GM12892 (cell line): Measurements from ENCODE around the gene NME8.

Source experiments
- DNase-seq: peaks from one replicate; pipeline ENCODE4 v3.0.0; 2011; ENCODE audit not compliant: insufficient read length
- FAIRE-seq: peaks from 2 replicates; lab custom pipeline; 2011; peaks lifted over from hg19 to GRCh38; lab: Jason Lieb, UNC
- POLR2A ChIP-seq: IDR thresholded peaks from 2 replicates; pipeline ENCODE4 v1.6.1; 2011; ENCODE audit warnings: low read depth, low read length, control low read depth
- POLR2AphosphoS5 ChIP-seq: IDR thresholded peaks from 2 replicates; pipeline ENCODE4 v1.6.1; 2011; ENCODE audit warnings: low read depth, low read length, control low read depth
- TAF1 ChIP-seq: IDR thresholded peaks from 2 replicates; pipeline ENCODE4 v1.6.1; 2011; ENCODE audit warnings: low read depth, mild to moderate bottlenecking, control low read depth, low read length, borderline replicate concordance

NME8 gene

GRCh38 chr7:37826825-37827224, 21.6 kb upstream of the NME8 start:
- FAIRE-seq (peak; percentile 46), DNase-seq (no peak)
- no peak for TF ChIP-seq POLR2AphosphoS5
- TF ChIP-seq TAF1 = no peak
- no peak for TF ChIP-seq POLR2A

GRCh38 chr7:37831244-37831643, 17.2 kb upstream of the NME8 start:
- DNase-seq = no peak
- TF ChIP-seq TAF1 (no peak), POLR2A (no peak), POLR2AphosphoS5 (no peak)
- no peak for FAIRE-seq

GRCh38 chr7:37832194-37832593, 16.2 kb upstream of the NME8 start:
- no peak for TF ChIP-seq POLR2AphosphoS5
- TF ChIP-seq TAF1 = no peak
- no peak for TF ChIP-seq POLR2A
- peak; percentile 76 for FAIRE-seq
- no peak for DNase-seq

- TF ChIP-seq POLR2A = no peak
- TF ChIP-seq POLR2AphosphoS5 = no peak
- TF ChIP-seq TAF1 = no peak
- FAIRE-seq = peak; percentile 92
- DNase-seq = no peak
These were observed 15.1 kb upstream of the NME8 start for GRCh38 chr7:37833107-37833817.

- TF ChIP-seq TAF1 = no peak
- TF ChIP-seq POLR2A = no peak
- no peak for TF ChIP-seq POLR2AphosphoS5
- FAIRE-seq (no peak), DNase-seq (no peak)
These were observed 14.6 kb upstream of the NME8 start for GRCh38 chr7:37833818-37834146.

GRCh38 chr7:37853468-37853867, 5.1 kb downstream of the NME8 start:
- TF ChIP-seq TAF1 = no peak
- no peak for TF ChIP-seq POLR2A
- TF ChIP-seq POLR2AphosphoS5 = no peak
- DNase-seq = no peak
- peak; percentile 21 for FAIRE-seq

GRCh38 chr7:37882086-37882485, 33.7 kb downstream of the NME8 start:
- FAIRE-seq (no peak), DNase-seq (no peak)
- TF ChIP-seq POLR2A = no peak
- TF ChIP-seq TAF1 = no peak
- TF ChIP-seq POLR2AphosphoS5 = no peak

GRCh38 chr7:37893359-37893758, 45.0 kb downstream of the NME8 start:
- no peak for DNase-seq

GRCh38 chr7:37894671-37895070, 46.3 kb downstream of the NME8 start:
- TF ChIP-seq TAF1 (no peak), POLR2AphosphoS5 (no peak), POLR2A (no peak)
- FAIRE-seq (no peak), DNase-seq (no peak)

More at GRCh38 chr7:37893359-37893758, 45.0 kb downstream of the NME8 start:
- no peak for TF ChIP-seq POLR2AphosphoS5
- TF ChIP-seq POLR2A = no peak
- no peak for TF ChIP-seq TAF1
- no peak for FAIRE-seq

GRCh38 chr7:37899712-37900247, 51.4 kb downstream of the NME8 start:
- FAIRE-seq = no peak
- TF ChIP-seq TAF1 (no peak), POLR2AphosphoS5 (no peak), POLR2A (no peak)
- DNase-seq = no peak

- FAIRE-seq (peak; percentile 72), DNase-seq (no peak)
- TF ChIP-seq TAF1 (no peak), POLR2A (no peak), POLR2AphosphoS5 (no peak)
These were observed 52.9 kb downstream of the NME8 start for GRCh38 chr7:37901236-37901827.

- no peak for DNase-seq
- FAIRE-seq = no peak
- no peak for TF ChIP-seq POLR2A
These were observed 53.6 kb downstream of the NME8 start for GRCh38 chr7:37901890-37902524.
